Measurements from ENCODE around the gene NME7. TPM values are rescaled to one million over a fixed set of nuclear protein-coding genes. Genes with fewer than 3 reads are reported as not detected.

NME7 gene
- total RNA-seq, 1 experiment from 2014 or later = 13.2 TPM

DNA sequence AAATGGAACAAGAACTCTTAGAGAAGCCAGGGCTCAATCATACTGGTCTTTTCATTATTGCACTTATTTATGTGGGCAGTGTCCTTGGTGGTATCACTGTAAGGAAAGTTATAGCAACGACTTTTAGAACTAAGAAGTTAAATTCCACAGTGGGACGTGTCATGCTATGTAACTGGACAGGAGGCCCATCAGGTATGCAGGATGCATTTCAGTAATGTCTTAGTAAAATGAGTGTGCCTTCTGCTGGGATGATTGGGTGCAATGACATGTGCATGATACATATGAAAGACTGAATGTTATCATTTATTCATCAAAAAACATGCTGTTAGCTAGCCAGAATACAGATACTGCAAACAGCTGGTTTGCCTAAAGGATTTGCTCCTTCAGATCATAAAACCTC is 268.0 kb downstream of the NME7 start:
- Histone ChIP-seq H2BK20ac (ENCODE audit: low read depth, low read length, poor library complexity, severe bottlenecking) (no peak overlapping the region), H4K20me1 (ENCODE audit: control insufficient read depth, insufficient read depth, insufficient read length) (no peaks in the 10 kb centered on the region), H2BK120ac (ENCODE audit: low read depth, low read length, poor library complexity, severe bottlenecking) (no peak overlapping the region), H3K56ac (ENCODE audit: insufficient read length, low read depth, low read length) (no peak overlapping the region), H4K8ac (replicated peaks; ENCODE audit: insufficient read length, low read depth, low read length) (no peak overlapping the region), H2BK15ac (ENCODE audit: low read depth, low read length) (no peak overlapping the region), H2AK5ac (ENCODE audit: insufficient read length, low read length) (no peak overlapping the region), H3K23ac (ENCODE audit: insufficient read length, low read depth, low read length) (no peak overlapping the region), H3K18ac (ENCODE audit: insufficient read length, low read depth, low read length) (no peak overlapping the region), H3K27me3 (ENCODE audit: insufficient read depth, low read length) (no peaks in the 10 kb centered on the region), H2AFZ (ENCODE audit: low read length) (no peak overlapping the region), H3K9ac (ENCODE audit: extremely low read depth, insufficient read length, low read length) (no peak overlapping the region), H3K4me1 (ENCODE audit: insufficient read depth, low read length) (peaks cover 7% of the 10 kb centered on the region; the same call in 1 of the 2 replicates), H2BK12ac (ENCODE audit: insufficient read length, low read depth, low read length) (no peak overlapping the region), H3K79me1 (ENCODE audit: insufficient read depth, low read depth, low read length, poor library complexity, severe bottlenecking) (no peaks in the 10 kb centered on the region), H3K9me3 (ENCODE audit: control insufficient read depth, low read depth, low read length) (no peaks in the 10 kb centered on the region), H3K27ac (ENCODE audit: insufficient read length, low read depth, low read length) (no peak overlapping the region), H2BK5ac (ENCODE audit: insufficient read length, low read length) (no peak overlapping the region), H4K91ac (ENCODE audit: insufficient read length, low read depth, low read length) (no peak overlapping the region), H3K79me2 (ENCODE audit: insufficient read depth, low read length) (no peaks in the 10 kb centered on the region), H3T11ph (ENCODE audit: low read length) (no peak overlapping the region), H3K23me2 (ENCODE audit: insufficient read length, low read depth, low read length, poor library complexity, severe bottlenecking) (no peaks in the 10 kb centered on the region), H4K5ac (ENCODE audit: insufficient read length, low read depth, low read length) (no peak overlapping the region), H3K4me2 (ENCODE audit: insufficient read depth, insufficient read length, low read length) (no peak overlapping the region), H3K4ac (ENCODE audit: low read depth, low read length) (no peak overlapping the region), H3K14ac (ENCODE audit: insufficient read depth, low read length) (no peak overlapping the region)
- Mint-ChIP-seq H3K4me1 (peaks cover 11 to 20% of the 10 kb centered on the region in 2 experiments), H3K36me3 (ENCODE audit: insufficient read depth in 1 of 3, low read depth in 3 of 3) (no peaks in the 10 kb centered on the region; a peak in 1 of 7 replicates), H3K9me3 (no peaks in the 10 kb centered on the region), H3K27me3 (ENCODE audit: low read depth) (peaks cover 5% of the 10 kb centered on the region), H3K4me3 (no peak overlapping the region), H3K27ac (no peak overlapping the region)
- TF ChIP-seq, protein P1, sequence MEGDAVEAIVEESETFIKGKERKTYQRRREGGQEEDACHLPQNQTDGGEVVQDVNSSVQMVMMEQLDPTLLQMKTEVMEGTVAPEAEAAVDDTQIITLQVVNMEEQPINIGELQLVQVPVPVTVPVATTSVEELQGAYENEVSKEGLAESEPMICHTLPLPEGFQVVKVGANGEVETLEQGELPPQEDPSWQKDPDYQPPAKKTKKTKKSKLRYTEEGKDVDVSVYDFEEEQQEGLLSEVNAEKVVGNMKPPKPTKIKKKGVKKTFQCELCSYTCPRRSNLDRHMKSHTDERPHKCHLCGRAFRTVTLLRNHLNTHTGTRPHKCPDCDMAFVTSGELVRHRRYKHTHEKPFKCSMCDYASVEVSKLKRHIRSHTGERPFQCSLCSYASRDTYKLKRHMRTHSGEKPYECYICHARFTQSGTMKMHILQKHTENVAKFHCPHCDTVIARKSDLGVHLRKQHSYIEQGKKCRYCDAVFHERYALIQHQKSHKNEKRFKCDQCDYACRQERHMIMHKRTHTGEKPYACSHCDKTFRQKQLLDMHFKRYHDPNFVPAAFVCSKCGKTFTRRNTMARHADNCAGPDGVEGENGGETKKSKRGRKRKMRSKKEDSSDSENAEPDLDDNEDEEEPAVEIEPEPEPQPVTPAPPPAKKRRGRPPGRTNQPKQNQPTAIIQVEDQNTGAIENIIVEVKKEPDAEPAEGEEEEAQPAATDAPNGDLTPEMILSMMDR (conservative IDR thresholded peaks at IDR 0.05) = no peak
- DNase-seq = no peak
- no CpG with 5 or more reads among the region's 2 CpGs for WGBS (ENCODE audit: extremely low coverage, insufficient read length, low lambda C conversion rate)

Data from H9 (cell line).